Dedifferentiated amniotic fluid mesenchymal stem cell (primary cell): ENCODE data around the gene TRIM49D1.
"Not testable (repeated sequence)": the region's sequence is repeated elsewhere in the genome, so short reads cannot be mapped to it uniquely, and the experiment has no call there.

ENCODE experiments used
- DNase-seq: peaks from one replicate; pipeline ENCODE4 v3.0.0-alpha.2; 2016; ENCODE audit errors: extremely low spot score

TRIM49D1 gene

DNA sequence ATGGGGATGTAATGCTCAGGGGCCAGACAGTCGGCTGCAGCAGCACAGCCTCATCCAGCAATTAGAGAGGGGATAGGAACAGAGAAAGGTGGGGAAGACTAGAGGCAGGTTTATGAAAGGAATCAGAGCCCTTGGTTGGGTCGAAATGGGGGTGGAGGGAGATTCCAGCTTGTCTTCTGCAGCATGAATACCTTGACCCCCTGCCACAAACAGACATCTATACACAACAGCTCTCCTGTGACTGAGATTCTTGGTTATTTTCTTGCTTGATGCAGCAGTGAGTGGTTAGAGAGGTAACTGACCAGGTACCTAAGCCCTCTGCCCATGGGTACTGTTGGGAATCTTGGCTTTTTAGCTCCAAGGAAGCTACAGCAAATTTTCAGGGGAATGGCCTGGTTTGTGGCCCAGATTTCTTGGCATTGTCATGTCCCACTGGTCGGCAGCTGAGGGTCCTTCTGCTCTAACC, at the start of gene TRIM49D1:
Gene TRIM49D1 (minus strand): TSS at position 51 of the 466 bp plus-strand sequence. CDS start 4,535 bp downstream, outside the sequence.
- DNase-seq = no peak

DNA sequence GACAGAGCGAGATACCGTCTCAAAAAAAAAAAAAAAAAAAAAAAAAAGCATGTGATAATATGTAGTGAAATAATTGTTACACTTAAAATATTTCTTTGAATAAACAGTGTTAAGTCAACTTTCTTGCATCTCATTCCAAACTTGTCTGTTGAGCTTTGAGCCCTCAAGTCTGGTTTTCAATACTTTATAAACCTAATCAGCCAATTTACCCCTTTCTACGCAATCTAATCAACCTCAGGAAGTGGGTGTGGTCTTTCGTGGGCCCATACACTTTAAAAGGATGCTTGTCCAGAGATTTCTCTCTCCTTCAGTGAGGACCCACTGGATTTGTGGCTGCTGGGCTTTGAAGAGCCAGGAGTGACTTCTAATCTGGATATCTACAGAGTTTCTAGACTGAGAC, 43.7 kb upstream of the TRIM49D1 start, which contains the start of gene TRIM64:
Gene TRIM64 (plus strand): TSS at position 301 of the 400 bp plus-strand sequence. CDS start 2,467 bp downstream, outside the sequence.
- DNase-seq = not testable (repeated sequence)

GRCh38 chr11:89960833-89961232, 38.8 kb upstream of the TRIM49D1 start:
- not testable (repeated sequence) for DNase-seq

GRCh38 chr11:89923764-89924163, 1.7 kb upstream of the TRIM49D1 start, which contains the start of gene TRIM49D2:
Gene TRIM49D2, plus strand, starts transcription at chr11:89924064. Its CDS starts 2,698 bp downstream, at chr11:89926762.
- DNase-seq = not testable (repeated sequence)

DNA sequence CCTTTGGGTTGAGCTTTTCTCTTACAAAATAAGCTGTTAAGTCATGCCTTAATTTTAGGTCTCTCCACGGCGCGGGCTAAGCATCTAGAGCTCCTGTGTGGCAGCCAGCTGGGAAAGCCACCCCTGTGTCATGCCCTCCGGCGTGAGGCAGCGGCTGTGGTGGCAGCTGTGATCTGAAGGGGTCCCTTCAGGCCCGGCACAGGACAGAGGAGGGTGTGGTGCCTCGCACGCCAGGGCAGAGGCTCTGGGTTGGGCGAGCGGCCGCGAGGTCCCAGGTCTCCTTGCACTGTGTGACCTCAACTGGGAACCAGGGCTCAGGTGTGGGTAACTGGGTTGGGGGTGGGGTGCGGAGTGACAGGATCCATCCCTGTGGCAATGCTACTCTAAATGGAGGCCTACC, 21.2 kb downstream of the TRIM49D1 start:
- DNase-seq = not testable (repeated sequence)

- not testable (repeated sequence) for DNase-seq
Measured at GRCh38 chr11:89893245-89893644, 28.8 kb downstream of the TRIM49D1 start.

DNA sequence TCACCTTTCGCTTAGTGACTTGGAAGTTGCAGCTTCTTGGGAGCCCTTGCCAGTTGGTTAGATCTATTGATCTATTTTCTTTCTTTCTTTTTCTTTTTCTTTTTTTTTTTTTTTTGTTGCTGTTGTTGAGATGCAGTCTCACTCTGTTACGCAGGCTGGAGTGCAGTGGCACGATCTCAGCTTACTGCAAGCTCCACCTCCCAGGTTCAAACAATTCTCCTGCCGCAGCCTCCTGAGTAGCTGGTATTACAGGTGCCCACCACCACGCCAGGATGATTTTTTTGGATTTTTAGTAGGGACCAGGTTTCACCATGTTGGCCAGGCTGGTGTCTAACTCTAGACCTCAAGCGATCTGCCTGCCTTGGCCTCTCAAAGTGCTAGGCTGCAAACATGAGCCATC, 44.5 kb downstream of the TRIM49D1 start:
- DNase-seq = not testable (repeated sequence)

DNA sequence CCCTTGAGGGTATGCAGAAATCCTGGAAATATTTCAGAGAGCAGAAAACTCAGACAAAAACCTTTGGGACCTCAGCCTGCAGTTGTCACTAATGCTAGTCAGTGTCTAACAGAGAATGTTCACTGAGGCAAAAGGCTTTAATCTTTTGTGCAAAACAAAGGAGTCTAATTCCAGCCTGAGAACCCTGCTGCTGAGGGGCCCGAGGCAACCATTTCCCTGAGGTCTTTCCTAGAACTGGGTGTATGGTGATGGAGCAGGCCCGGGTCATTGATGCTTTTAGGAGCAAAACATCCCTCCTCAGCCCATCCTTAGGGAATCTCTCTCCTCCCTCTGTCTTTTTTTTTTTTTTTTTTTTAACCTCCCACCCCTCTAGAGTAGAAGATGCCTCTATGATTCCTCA, 49.5 kb downstream of the TRIM49D1 start:
- DNase-seq = not testable (repeated sequence)

DNA sequence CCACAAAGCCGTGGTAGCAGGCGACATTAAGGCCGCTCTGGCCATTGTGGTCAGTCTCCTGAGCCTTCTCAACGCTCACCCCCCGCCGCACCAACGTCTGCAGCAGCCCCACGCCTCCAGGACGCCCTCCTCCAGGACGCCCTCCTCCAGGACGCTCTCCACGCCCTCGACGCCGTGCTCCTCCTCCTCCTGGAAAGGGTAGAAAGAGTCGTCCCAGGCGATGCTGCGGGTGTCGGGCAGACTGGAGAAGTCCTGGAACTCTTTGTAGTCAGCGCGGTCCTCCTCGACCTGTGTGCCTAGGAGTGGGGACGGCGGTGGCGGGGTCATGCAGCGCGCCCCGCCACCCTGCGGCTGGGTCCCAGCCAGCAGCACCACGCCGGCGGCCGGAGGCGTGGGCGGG, 56.8 kb downstream of the TRIM49D1 start:
- DNase-seq = not testable (repeated sequence)

GRCh38 chr11:89863906-89864704, 57.9 kb downstream of the TRIM49D1 start:
- DNase-seq = not testable (repeated sequence)
